Central memory CD8-positive, alpha-beta T cell (primary cell): Measurements from ENCODE around the gene SLC1A7.

Experiments
- ATAC-seq: fragments of 150-1000 bp; cut with Tn5 transposase; replicated peaks from 2 replicates; pipeline ENCODE4 v1.10.0; 2022; ENCODE audit warnings: mild to moderate bottlenecking, moderate FRiP score, moderate number of reproducible peaks; ENCODE audit not compliant: poor library complexity, severe bottlenecking; ENCODE audit errors: extremely low read depth
- DNase-seq, 2 donors: peaks; one replicate each; pipeline ENCODE4 v3.0.0; 2021; ENCODE audit warnings: low spot score in 2 of 2
- H3K27ac Mint-ChIP-seq: one replicate; pipeline ENCODE4 v1.8.0; 2022; ENCODE audit warnings: low read depth, mild to moderate bottlenecking, moderate library complexity, mixed read lengths
- H3K27me3 Mint-ChIP-seq: one replicate; pipeline ENCODE4 v1.8.0; 2022; ENCODE audit warnings: mixed read lengths
- H3K36me3 Mint-ChIP-seq: one replicate; pipeline ENCODE4 v1.8.0; 2022; ENCODE audit warnings: mild to moderate bottlenecking, moderate library complexity, mixed read lengths; ENCODE audit not compliant: insufficient read depth
- H3K4me1 Mint-ChIP-seq: one replicate; pipeline ENCODE4 v1.8.0; 2022; ENCODE audit warnings: mixed read lengths
- H3K4me3 Mint-ChIP-seq: one replicate; pipeline ENCODE4 v1.8.0; 2022; ENCODE audit warnings: mild to moderate bottlenecking, moderate library complexity, mixed read lengths
- H3K9me3 Mint-ChIP-seq: one replicate; pipeline ENCODE4 v1.8.0; 2022; ENCODE audit warnings: mixed read lengths

SLC1A7 gene

DNA sequence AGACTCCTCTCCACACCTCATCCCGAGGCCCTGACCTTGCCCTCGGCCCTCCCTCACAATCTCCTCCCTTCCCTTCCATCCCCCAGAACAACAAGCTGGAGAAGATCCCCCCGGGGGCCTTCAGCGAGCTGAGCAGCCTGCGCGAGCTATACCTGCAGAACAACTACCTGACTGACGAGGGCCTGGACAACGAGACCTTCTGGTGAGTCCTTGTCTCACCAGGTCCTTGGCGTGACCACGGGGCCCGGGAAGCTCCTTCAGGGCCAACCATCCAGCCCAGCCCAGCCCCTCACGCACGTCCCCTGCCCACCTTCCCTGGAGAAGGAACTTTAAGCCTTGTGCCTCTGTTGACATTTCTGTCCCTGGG is 64.9 kb downstream of the SLC1A7 start:
- no peaks in the 10 kb centered on the region for H3K27me3 Mint-ChIP-seq
- DNase-seq, result no peak

DNA sequence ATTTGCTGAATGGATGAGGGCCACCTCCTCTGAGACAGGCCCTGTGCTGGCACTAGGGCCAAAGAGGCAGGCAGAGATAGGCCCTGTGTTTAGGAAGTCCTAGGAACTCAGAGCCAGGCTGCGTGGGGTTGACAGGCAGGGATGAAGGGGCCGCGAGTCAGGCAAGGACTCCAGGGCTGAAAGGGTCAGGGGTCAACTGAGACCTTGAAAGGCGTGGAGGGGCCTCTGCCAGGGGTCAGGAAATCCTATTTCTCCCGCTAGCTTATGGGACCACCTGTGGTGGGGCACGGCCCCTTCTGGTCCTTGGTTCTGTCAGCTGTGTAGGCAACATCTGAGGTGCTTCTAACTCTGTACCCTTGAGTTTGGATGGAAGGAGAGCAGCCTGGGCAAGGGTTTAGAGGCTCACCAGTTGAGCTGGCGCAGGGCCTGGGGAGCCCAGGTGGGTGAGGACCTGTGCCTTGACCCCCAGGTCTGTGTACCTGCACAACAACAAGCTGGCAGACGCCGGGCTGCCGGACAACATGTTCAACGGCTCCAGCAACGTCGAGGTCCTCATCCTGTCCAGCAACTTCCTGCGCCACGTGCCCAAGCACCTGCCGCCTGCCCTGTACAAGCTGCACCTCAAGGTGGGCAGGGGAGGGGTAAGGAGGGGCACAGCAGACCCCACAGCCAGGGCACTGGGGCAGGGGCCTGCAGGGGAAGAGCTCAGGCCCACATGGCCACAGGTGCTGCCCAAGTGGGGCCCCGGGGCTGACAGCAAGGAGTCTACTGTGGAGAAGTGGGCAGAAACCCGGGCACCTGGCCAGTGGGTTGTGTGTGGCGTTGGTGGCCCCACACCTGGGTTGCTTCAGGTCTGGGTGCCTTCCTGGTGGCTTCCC is 65.5 kb downstream of the SLC1A7 start:
- DNase-seq (no peak), ATAC-seq (no peak)
- no peak overlapping the region for H3K27ac Mint-ChIP-seq
- no peaks in the 10 kb centered on the region for H3K27me3 Mint-ChIP-seq
- H3K4me1 Mint-ChIP-seq, result peaks cover 8% of the 10 kb centered on the region
- H3K9me3 Mint-ChIP-seq, result no peaks in the 10 kb centered on the region
- H3K4me3 Mint-ChIP-seq, result no peak overlapping the region
- H3K36me3 Mint-ChIP-seq, result peaks cover 2% of the 10 kb centered on the region

More for the DNA sequence above, 64.9 kb downstream of the SLC1A7 start:
- no peak overlapping the region for H3K4me3 Mint-ChIP-seq
- H3K9me3 Mint-ChIP-seq, result no peaks in the 10 kb centered on the region
- no peak overlapping the region for H3K27ac Mint-ChIP-seq
- peaks cover 10% of the 10 kb centered on the region for H3K4me1 Mint-ChIP-seq
- peaks cover 2% of the 10 kb centered on the region for H3K36me3 Mint-ChIP-seq
- no peak for ATAC-seq

DNA sequence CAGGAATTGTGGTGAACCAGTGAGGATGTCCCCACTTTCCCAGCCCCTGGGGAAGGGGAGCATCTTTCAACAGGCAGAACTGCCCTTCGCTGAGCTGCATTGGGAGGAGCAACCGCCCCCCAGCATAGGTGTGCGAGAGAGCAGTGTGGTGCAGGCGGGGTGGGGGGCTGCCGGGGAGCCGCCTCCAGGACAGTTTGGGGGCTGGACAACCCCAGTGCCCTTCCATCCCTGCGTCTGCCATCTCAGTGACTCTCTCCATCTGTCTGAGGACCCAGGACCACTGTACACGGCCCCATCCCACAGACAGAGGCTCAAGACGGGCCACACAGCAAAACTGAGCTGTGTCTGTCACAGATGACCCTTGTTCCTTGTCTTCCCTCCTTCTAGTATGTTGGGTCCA is 66.3 kb downstream of the SLC1A7 start:
- no peak overlapping the region for H3K4me3 Mint-ChIP-seq
- no peaks in the 10 kb centered on the region for H3K9me3 Mint-ChIP-seq
- H3K36me3 Mint-ChIP-seq, result peaks cover 2% of the 10 kb centered on the region
- H3K4me1 Mint-ChIP-seq, result peaks cover 8% of the 10 kb centered on the region
- DNase-seq, result no peak
- H3K27me3 Mint-ChIP-seq, result no peaks in the 10 kb centered on the region
- no peak for ATAC-seq
- H3K27ac Mint-ChIP-seq, result no peak overlapping the region

DNA sequence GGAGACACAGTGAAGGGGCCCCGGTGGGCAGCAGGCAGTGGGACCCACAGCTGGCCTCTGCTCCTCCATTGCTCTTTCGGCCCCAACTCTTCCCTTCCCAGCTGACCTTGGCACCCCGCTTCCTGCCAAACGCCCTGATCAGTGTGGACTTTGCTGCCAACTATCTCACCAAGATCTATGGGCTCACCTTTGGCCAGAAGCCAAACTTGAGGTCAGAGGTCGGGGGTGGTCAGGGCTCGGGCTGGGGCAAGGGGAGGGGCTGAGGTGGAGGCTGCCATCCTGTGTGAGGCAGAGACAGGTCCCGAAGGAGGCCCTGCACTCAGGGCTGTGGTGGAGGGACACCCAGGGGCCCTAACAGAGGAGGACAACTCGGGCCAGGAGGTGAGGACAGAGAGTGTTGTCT is 66.7 kb downstream of the SLC1A7 start:
- Mint-ChIP-seq H3K36me3 (peaks cover 2% of the 10 kb centered on the region), H3K27me3 (no peaks in the 10 kb centered on the region), H3K4me3 (no peak overlapping the region), H3K9me3 (no peaks in the 10 kb centered on the region), H3K27ac (no peak overlapping the region), H3K4me1 (peaks cover 8% of the 10 kb centered on the region)
- no peak for ATAC-seq
- no peak for DNase-seq

DNA sequence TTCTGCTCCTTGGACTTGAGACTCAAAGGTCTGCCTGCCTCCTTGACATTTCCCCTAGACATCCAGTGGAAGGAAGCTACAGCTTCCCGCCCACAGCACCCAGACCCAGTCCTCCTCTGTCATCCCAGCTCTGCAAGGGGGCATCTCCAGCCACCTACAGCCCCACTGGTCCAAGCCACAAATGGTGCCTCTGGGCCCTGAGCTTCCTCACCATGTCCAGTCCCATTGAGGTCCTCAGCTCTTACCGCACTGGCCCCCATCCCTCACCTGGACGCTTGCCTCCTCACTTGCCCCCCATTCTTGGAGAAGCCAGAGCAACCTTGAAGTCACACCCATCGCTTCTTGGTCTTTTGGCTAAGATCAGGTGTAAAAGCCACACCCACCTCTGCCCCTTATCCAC is 67.2 kb downstream of the SLC1A7 start:
- ATAC-seq, result no peak
- Mint-ChIP-seq H3K36me3 (peaks cover 2% of the 10 kb centered on the region), H3K9me3 (no peaks in the 10 kb centered on the region)

DNA sequence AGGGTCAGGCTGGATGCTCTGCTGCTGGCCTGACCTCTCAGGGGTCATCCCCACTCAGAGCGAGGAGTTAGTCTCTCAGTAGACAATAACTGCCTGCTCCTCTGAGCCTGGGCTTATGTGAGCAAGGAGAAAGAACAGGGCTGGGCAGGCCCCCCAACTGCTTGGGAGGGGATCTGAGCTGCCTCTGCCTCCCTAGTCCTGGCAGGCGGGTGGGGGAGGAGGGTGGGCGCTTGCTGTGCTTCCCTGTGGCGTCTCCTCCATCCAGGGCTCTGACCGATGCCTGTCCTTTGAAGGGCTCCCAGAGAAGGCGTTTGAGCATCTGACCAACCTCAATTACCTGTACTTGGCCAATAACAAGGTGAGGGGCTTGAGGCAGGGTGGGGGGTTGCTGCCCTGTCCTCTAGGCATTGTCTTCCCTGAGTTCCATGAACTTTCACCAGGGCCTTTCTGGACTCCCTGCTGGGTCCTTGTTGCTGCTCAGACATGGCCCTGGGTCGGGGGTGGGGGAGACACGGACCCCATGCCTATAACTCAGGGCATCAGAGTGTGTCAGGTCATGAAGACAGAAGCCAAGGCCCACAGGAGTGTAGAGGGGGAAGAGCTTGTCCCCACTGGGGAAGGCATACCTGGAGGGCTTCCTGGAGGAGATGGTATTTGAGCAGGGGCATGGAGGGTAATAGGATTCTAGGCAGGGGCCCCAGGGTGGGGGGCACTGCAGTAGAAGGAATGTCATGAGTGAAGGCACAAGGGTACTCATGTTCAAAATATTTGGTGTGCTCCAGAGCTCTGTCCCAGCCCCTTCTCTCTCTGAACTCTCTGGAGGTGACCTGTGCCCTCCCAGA is 67.9 kb downstream of the SLC1A7 start:
- no peak for ATAC-seq
- H3K4me3 Mint-ChIP-seq, result no peak overlapping the region
- H3K27me3 Mint-ChIP-seq, result no peaks in the 10 kb centered on the region
- peaks cover 8% of the 10 kb centered on the region for H3K4me1 Mint-ChIP-seq
- H3K36me3 Mint-ChIP-seq, result peaks cover 2% of the 10 kb centered on the region
- H3K9me3 Mint-ChIP-seq, result no peaks in the 10 kb centered on the region
- DNase-seq, result no peak
- no peak overlapping the region for H3K27ac Mint-ChIP-seq

More for the DNA sequence above, 67.2 kb downstream of the SLC1A7 start:
- peaks cover 8% of the 10 kb centered on the region for H3K4me1 Mint-ChIP-seq
- DNase-seq, result no peak
- H3K4me3 Mint-ChIP-seq, result no peak overlapping the region
- H3K27ac Mint-ChIP-seq, result no peak overlapping the region
- no peaks in the 10 kb centered on the region for H3K27me3 Mint-ChIP-seq

DNA sequence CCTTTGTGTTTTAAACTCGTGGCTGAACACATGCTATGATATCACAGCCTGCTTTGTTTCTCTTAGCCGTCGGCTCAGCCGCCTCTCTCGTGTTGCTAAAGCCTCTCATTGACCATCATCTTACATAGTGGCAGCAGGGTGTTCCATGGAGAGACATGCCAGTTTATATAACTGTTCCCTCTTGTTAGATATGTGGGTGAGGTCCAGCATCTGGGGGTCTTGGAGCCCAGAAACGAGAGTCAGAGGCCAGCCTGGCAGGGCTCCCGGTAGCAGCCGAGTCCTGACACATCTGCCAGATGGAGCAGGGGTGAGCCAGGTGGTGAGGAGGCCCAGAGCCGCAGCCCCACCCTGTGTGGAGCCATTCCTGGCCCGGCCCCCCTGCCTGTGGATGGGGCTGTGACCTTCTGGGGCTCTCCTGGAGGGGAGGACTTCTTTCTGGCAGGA is 68.5 kb downstream of the SLC1A7 start:
- ATAC-seq (no peak), DNase-seq (no peak)
- H3K27ac Mint-ChIP-seq, result no peak overlapping the region

DNA sequence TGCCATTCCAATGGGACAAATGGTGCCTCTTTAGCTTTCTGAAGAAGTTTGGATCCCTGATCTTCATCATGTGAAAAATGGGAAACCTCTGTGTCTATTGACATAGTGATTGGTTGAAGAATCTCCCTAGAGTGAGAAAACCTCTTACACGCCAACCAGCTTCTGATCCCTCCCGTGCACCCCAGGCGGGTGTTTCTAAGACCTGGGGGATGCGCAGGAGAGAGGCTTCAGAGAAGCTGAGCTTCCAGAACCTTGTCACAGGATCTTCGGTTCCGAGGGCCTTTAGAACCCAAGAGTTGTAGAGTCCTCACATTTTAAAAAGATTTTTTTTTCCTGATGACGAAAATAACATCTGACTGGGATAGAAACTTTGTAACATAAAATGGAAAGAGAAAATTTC is 69.2 kb downstream of the SLC1A7 start:
- Mint-ChIP-seq H3K36me3 (no peaks in the 10 kb centered on the region), H3K4me1 (peaks cover 8% of the 10 kb centered on the region), H3K27me3 (no peaks in the 10 kb centered on the region), H3K9me3 (no peaks in the 10 kb centered on the region), H3K4me3 (no peak overlapping the region), H3K27ac (no peak overlapping the region)
- no peak for ATAC-seq
- no peak for DNase-seq

More for the DNA sequence above, 68.5 kb downstream of the SLC1A7 start:
- Mint-ChIP-seq H3K36me3 (peaks cover 2% of the 10 kb centered on the region), H3K27me3 (no peaks in the 10 kb centered on the region), H3K9me3 (no peaks in the 10 kb centered on the region), H3K4me1 (peaks cover 8% of the 10 kb centered on the region), H3K4me3 (no peak overlapping the region)

DNA sequence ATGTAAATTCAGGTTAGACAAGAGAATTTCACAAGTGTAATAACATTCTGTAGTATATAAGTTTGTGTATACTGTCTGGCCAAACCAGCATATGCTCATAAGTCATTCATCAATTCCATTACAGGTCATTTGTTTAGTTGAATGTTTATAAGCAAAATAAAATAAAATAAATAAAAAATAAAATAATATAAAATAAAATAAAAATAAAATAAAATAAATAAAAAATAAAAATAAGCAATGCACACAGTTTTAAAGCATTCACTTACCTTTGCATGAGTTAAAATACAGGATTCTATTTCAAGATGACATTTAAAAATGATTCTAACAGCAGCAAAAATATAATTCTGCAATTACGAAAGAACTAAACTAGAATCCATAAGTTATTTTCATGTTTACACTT is 70.5 kb downstream of the SLC1A7 start:
- no peak overlapping the region for H3K4me3 Mint-ChIP-seq
- no peak for DNase-seq
- no peak for ATAC-seq
- H3K4me1 Mint-ChIP-seq, result peaks cover 8% of the 10 kb centered on the region
- H3K27ac Mint-ChIP-seq, result peak overlapping the region; percentile 44
- H3K36me3 Mint-ChIP-seq, result no peaks in the 10 kb centered on the region
- H3K27me3 Mint-ChIP-seq, result no peaks in the 10 kb centered on the region
- H3K9me3 Mint-ChIP-seq, result no peaks in the 10 kb centered on the region

DNA sequence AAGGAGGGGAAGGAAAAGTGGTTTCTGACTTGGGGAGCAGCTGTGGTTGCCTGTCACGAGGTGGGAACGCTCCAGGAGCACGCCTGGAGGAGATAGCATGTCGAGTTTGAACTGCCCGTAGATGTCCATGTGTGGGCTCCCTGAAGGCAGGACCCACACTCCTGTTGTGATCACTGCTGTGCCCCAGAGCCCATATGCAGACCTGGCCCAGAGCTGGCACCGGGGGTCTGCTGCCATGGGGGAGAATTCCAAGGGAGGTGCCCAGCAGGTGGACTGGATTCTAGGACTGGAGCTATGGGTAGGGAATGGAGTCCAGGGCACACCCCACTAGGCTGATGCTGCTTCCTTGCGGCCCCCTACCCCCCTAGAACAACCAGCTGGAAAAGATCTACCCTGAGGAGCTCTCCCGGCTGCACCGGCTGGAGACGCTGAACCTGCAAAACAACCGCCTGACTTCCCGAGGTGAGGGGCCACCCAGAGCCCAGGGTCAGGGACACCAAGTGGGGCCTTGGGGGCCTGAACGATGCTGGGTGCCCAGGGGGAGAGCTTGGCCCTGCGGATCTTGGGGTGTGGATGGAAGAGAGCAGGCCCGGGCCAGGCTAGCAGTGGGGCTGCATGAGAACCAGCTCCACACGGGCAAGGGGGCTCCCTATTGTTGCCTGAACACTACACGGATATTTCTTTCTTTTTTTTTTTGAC is 71.1 kb downstream of the SLC1A7 start:
- Mint-ChIP-seq H3K27me3 (no peaks in the 10 kb centered on the region), H3K4me1 (peaks cover 8% of the 10 kb centered on the region)
- peak in 1 of 2 donors; percentile 11 for DNase-seq

DNA sequence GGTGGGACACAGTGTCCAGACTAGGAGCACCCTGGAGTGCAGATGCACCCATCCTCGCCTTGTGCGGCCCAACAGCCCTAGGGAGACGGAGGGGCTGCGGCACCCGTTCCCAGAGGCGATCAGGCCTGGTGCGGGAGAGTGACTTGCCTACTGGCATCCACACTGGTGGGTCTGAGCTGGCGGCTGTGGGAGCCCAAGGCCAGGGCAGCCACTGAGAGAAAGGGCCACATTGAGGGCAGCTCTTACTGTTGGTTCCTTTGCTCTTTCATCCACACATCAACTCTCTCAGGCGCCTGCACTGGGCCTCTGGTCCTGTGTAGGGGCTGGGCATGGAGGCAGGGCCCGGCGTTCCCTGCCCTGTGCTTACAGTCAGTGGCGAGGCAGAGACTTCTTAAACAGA is 71.8 kb downstream of the SLC1A7 start:
- Mint-ChIP-seq H3K9me3 (no peaks in the 10 kb centered on the region), H3K27ac (no peak overlapping the region)
- no peak for DNase-seq

More for the DNA sequence above, 71.1 kb downstream of the SLC1A7 start:
- Mint-ChIP-seq H3K27ac (peak overlapping the region; percentile 44), H3K4me3 (no peak overlapping the region), H3K36me3 (no peaks in the 10 kb centered on the region), H3K9me3 (no peaks in the 10 kb centered on the region)
- ATAC-seq, result no peak

DNA sequence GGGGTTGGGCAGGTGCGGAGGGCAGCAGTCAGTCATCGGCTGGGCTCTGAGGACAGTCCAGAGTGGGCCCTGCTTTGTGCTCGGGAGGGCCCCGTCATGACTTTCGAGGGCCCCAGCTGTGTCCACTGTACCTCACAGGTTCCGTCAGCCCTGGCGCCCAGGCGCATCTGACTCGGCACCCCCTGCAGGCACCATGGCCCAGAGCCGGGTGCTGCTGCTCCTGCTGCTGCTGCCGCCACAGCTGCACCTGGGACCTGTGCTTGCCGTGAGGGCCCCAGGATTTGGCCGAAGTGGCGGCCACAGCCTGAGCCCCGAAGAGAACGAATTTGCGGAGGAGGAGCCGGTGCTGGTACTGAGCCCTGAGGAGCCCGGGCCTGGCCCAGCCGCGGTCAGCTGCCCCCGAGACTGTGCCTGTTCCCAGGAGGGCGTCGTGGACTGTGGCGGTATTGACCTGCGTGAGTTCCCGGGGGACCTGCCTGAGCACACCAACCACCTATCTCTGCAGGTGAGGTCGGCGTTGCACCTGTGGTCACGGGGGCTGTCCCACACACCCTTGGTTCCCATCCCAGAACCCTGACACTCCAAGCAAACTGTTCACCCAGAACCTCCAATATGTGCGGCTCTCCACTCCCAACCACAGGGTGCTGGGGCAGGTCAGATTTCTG is 72.6 kb downstream of the SLC1A7 start:
- ATAC-seq (no peak), DNase-seq (peak; percentile 7 to 10)
- Mint-ChIP-seq H3K27me3 (peaks cover 11% of the 10 kb centered on the region), H3K9me3 (no peaks in the 10 kb centered on the region), H3K27ac (no peak overlapping the region), H3K4me3 (no peak overlapping the region), H3K4me1 (no peaks in the 10 kb centered on the region), H3K36me3 (no peaks in the 10 kb centered on the region)

More for the DNA sequence above, 71.8 kb downstream of the SLC1A7 start:
- no peak for ATAC-seq
- no peak overlapping the region for H3K4me3 Mint-ChIP-seq
- no peaks in the 10 kb centered on the region for H3K36me3 Mint-ChIP-seq
- peaks cover 7% of the 10 kb centered on the region for H3K4me1 Mint-ChIP-seq
- H3K27me3 Mint-ChIP-seq, result peaks cover 4% of the 10 kb centered on the region
